IMR-90 (cell line): ENCODE measurements around the gene PSG2. TPM values are rescaled to one million over a fixed set of nuclear protein-coding genes. Genes with fewer than 3 reads are reported as not detected.
A peak's percentile ranks its signal among the peaks of the same experiment; 100 is the strongest.

Source experiments
- ATAC-seq: fragments of 200-7000 bp; cut with Tn5 transposase; 2 replicates; pipeline ENCODE4 v1.9.1; 2020; ENCODE audit warnings: low read depth, mild to moderate bottlenecking, moderate library complexity
- BruUV-seq: library from RNA; stranded (reverse); fragments of 400-500 nt; replicated peaks from 2 replicates; lab custom pipeline; 2021; lab: Mats Ljungman, UMichigan
- CTCF ChIA-PET: fragments of 300-600 bp; formaldehyde crosslinking; extraction: SDS; loops from one replicate; lab custom pipeline; 2021; ENCODE audit warnings: antibody characterized with exemption; lab: Yijun Ruan, JAX
- POLR2A ChIA-PET: fragments of 300-600 bp; sonication (Branson Sonifier 250); formaldehyde crosslinking; loops from one replicate; lab custom pipeline; 2022; ENCODE audit warnings: antibody characterized with exemption; ENCODE audit not compliant: unreplicated experiment; lab: Charles Lee
- DNase-seq: peaks from one replicate; pipeline ENCODE4 v3.0.0; 2013
- H2AFZ ChIP-seq: replicated peaks from 2 replicates; pipeline ENCODE3; 2013; ENCODE audit warnings: low read length, mild to moderate bottlenecking; ENCODE audit not compliant: poor library complexity
- H2AK5ac ChIP-seq: 2 replicates; pipeline ENCODE4 v1.6.1; 2013; ENCODE audit warnings: low read depth, low read length, inconsistent platforms
- H2AK9ac ChIP-seq: replicated peaks from 2 replicates; pipeline ENCODE3; 2013; ENCODE audit warnings: mild to moderate bottlenecking, low read depth, low read length, moderate library complexity; ENCODE audit not compliant: poor library complexity
- H2BK120ac ChIP-seq: 2 replicates; pipeline ENCODE4 v1.6.1; 2013; ENCODE audit warnings: low read depth, low read length, inconsistent platforms
- H2BK15ac ChIP-seq: 3 replicates; pipeline ENCODE4 v1.6.1; 2013; ENCODE audit warnings: low read depth, low read length, inconsistent platforms
- H2BK20ac ChIP-seq: 2 replicates; pipeline ENCODE4 v1.6.1; 2013; ENCODE audit warnings: low read depth, mild to moderate bottlenecking, inconsistent platforms, low read length, moderate library complexity
- H2BK5ac ChIP-seq: 2 replicates; pipeline ENCODE4 v1.6.1; 2013; ENCODE audit warnings: mild to moderate bottlenecking, low read depth, low read length, inconsistent platforms; ENCODE audit not compliant: poor library complexity, severe bottlenecking
- H3K14ac ChIP-seq: replicated peaks from 2 replicates; pipeline ENCODE4 v1.6.1; 2013; ENCODE audit warnings: low read depth, low read length, inconsistent platforms
- H3K18ac ChIP-seq: 2 replicates; pipeline ENCODE4 v1.6.1; 2013; ENCODE audit warnings: low read depth, low read length, control low read depth
- H3K23ac ChIP-seq: 2 replicates; pipeline ENCODE4 v1.6.1; 2013; ENCODE audit warnings: low read depth, low read length, inconsistent platforms
- H3K27ac ChIP-seq: 2 replicates; pipeline ENCODE4 v1.5.1; 2013; ENCODE audit warnings: mild to moderate bottlenecking, control low read depth, low read length; ENCODE audit not compliant: insufficient read depth
- H3K27me3 ChIP-seq: 2 replicates; pipeline ENCODE4 v1.6.1; 2013; ENCODE audit warnings: low read length; ENCODE audit not compliant: control insufficient read depth, insufficient read depth
- H3K36me3 ChIP-seq: 2 replicates; pipeline ENCODE4 v1.6.1; 2013; ENCODE audit warnings: low read length, mixed read lengths; ENCODE audit not compliant: control insufficient read depth, insufficient read depth
- H3K4ac ChIP-seq: 2 replicates; pipeline ENCODE4 v1.6.1; 2013; ENCODE audit warnings: low read depth, low read length, inconsistent platforms
- H3K4me1 ChIP-seq: 2 replicates; pipeline ENCODE4 v1.6.1; 2013; ENCODE audit warnings: low read length, mixed read lengths; ENCODE audit not compliant: control insufficient read depth, insufficient read depth
- H3K4me2 ChIP-seq: 2 replicates; pipeline ENCODE4 v1.6.1; 2013; ENCODE audit warnings: low read depth, mild to moderate bottlenecking, control low read depth, low read length, moderate library complexity
- H3K4me3 ChIP-seq: 2 replicates; pipeline ENCODE4 v1.5.1; 2013; ENCODE audit warnings: low read depth, mild to moderate bottlenecking, control low read depth, low read length, moderate library complexity; ENCODE audit not compliant: insufficient read depth
- H3K56ac ChIP-seq: 2 replicates; pipeline ENCODE4 v1.6.1; 2013; ENCODE audit warnings: low read length, inconsistent platforms; ENCODE audit not compliant: insufficient read depth; ENCODE audit errors: extremely low read depth
- H3K79me1 ChIP-seq, 2 experiments: 2 replicates each; pipeline ENCODE4 v1.6.1; 2013; ENCODE audit warnings: low read length in 2 of 2, inconsistent platforms in 1 of 2, low read depth in 1 of 2
- H3K9ac ChIP-seq: 2 replicates; pipeline ENCODE4 v1.6.1; 2013; ENCODE audit warnings: low read depth, low read length, control low read depth
- H3K9me1 ChIP-seq: 2 replicates; pipeline ENCODE4 v1.6.1; 2013; ENCODE audit warnings: low read length, inconsistent platforms; ENCODE audit not compliant: insufficient read depth
- H3K9me3 ChIP-seq: 2 replicates; pipeline ENCODE4 v1.6.1; 2013; ENCODE audit warnings: low read length; ENCODE audit not compliant: control insufficient read depth, insufficient read depth
- H4K20me1 ChIP-seq: 2 replicates; pipeline ENCODE4 v1.6.1; 2013; ENCODE audit warnings: low read length, inconsistent platforms; ENCODE audit not compliant: insufficient read depth
- H4K5ac ChIP-seq: 2 replicates; pipeline ENCODE4 v1.6.1; 2013; ENCODE audit warnings: mild to moderate bottlenecking, low read depth, low read length, control low read depth
- H4K8ac ChIP-seq, 2 experiments: 2 replicates each; pipeline ENCODE4 v1.6.1; 2013; ENCODE audit warnings: low read depth in 2 of 2, low read length in 2 of 2, control low read depth in 1 of 2, inconsistent platforms in 1 of 2
- H4K91ac ChIP-seq: 2 replicates; pipeline ENCODE4 v1.6.1; 2013; ENCODE audit warnings: low read depth, low read length, inconsistent platforms; ENCODE audit not compliant: insufficient read depth
- NFE2L2 ChIP-seq: fragments of 150-350 bp; IDR thresholded peaks from 2 replicates; pipeline ENCODE4 v1.6.1; 2016; ENCODE audit warnings: low read depth, mild to moderate bottlenecking, low read length
- RCOR1 ChIP-seq: IDR thresholded peaks from 2 replicates; pipeline ENCODE4 v1.6.1; 2012; ENCODE audit warnings: mild to moderate bottlenecking, low read length, improper control_type of control experiment; ENCODE audit not compliant: insufficient replicate concordance
- SMC3 ChIP-seq: fragments of 150-350 bp; IDR thresholded peaks from 2 replicates; pipeline ENCODE4 v1.6.1; 2016; ENCODE audit warnings: low read depth, mild to moderate bottlenecking, antibody characterized with exemption, low read length, moderate library complexity
- WGBS, 2 experiments: methylation state at CpG; one replicate each; pipeline versions ENCODE4 v1.1.5 to v1.1.7; 2013; ENCODE audit warnings: missing lambda C conversion rate in 2 of 2; ENCODE audit not compliant: insufficient read length in 1 of 2; ENCODE audit errors: extremely low coverage in 2 of 2; 5-methylcytosine and 5-hydroxymethylcytosine counted together
- dilution Hi-C: fragments of 300-500 bp; cut with HindIII; formaldehyde crosslinking; loops from one replicate; pipeline ENCODE4 v1.14.3; 2018; ENCODE audit warnings: low sequenced_read_pairs; ENCODE audit not compliant: unreplicated experiment
- in situ Hi-C: fragments of 300-500 bp; cut with MboI; formaldehyde crosslinking; loops from 3 replicates; pipeline ENCODE4 v1.14.3; 2019; ENCODE audit warnings: low sequenced_read_pairs, inconsistent platforms, mixed read lengths
- intact Hi-C: fragments of 100-400 bp; cut with micrococcal nuclease; formaldehyde crosslinking; loops from 2 replicates; pipeline ENCODE4 v1.10.0; 2022
- polyA plus RNA-seq, 3 experiments: library from polyadenylated mRNA; depleted of rRNA; stranded (reverse); fragments of >200 nt; gene quantifications; 2 replicates each; pipeline ENCODE4 v1.2.3, GENCODE V29; 2012; ENCODE audit warnings: low replicate concordance in 1 of 3
- total RNA-seq: library from RNA; depleted of rRNA; stranded (reverse); fragments of >200 nt; gene quantifications from 2 replicates; pipeline ENCODE4 v1.2.3, GENCODE V29; 2012
- TF ChIP-seq, protein P1 (sequence below): conservative IDR thresholded peaks from 2 replicates; pipeline ENCODE4 v1.5.1; 2012; ENCODE audit warnings: mild to moderate bottlenecking, low read depth, low read length, improper control_type of control experiment
- TF ChIP-seq, protein P2 (sequence below): fragments of 150-350 bp; IDR thresholded peaks from 2 replicates; pipeline ENCODE4 v1.6.1; 2017; ENCODE audit warnings: mild to moderate bottlenecking, antibody characterized with exemption, low read length, low read depth
- TF ChIP-seq, protein P3 (sequence below): fragments of 150-350 bp; IDR thresholded peaks from 2 replicates; pipeline ENCODE4 v1.6.1; 2016; ENCODE audit warnings: low read depth, mild to moderate bottlenecking, low read length, moderate library complexity, borderline replicate concordance

PSG2 gene
- total and polyA plus RNA-seq, 2 of the 4 experiments (the other 2 are of a cell fraction) = 0.18 to 0.31 TPM

DNA sequence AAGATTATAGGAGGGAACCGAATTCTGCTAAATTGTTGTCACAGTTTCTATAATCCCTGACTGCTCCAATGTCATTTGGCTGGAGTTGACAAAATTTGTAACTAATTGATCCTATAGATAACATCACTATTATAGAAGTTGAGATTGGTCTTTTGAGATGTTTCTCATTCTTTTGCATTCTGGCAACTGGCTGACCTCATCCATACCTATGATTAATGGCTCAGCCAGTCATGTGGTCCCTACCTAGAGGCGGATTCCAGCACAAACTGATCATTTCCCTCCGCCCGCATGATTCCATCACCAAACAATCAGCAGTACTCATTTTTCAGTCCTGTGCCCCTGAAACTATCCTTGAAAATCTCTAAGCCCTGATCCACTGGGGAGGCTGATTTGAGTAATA lies 4.2 kb downstream of the PSG2 start:
- Histone ChIP-seq H3K4me1 (no peaks in the 10 kb centered on the region), H4K8ac (peak overlapping the region in 1 of 2 experiments; percentile 67; a peak in 1 of 4 replicates), H2BK120ac (peak overlapping the region; percentile 66; the same call in 1 of the 2 replicates), H2AK9ac (no peak overlapping the region), H4K5ac (no peak overlapping the region), H3K9me1 (peaks cover 6% of the 10 kb centered on the region; the same call in 1 of the 2 replicates), H3K23ac (no peak overlapping the region), H2BK5ac (peak overlapping the region; percentile 97), H3K27ac (no peak overlapping the region), H3K4ac (no peak overlapping the region; the same call in 1 of the 2 replicates), H3K4me2 (no peak overlapping the region), H3K18ac (no peak overlapping the region; the same call in 1 of the 2 replicates), H2BK15ac (no peak overlapping the region), H4K91ac (no peak overlapping the region), H3K79me1 (no peaks in the 10 kb centered on the region), H3K14ac (no peak overlapping the region), H3K4me3 (no peak overlapping the region), H2AK5ac (no peak overlapping the region; the same call in 1 of the 2 replicates), H3K9me3 (no peaks in the 10 kb centered on the region), H3K9ac (no peak overlapping the region), H3K36me3 (no peaks in the 10 kb centered on the region), H4K20me1 (no peaks in the 10 kb centered on the region), H3K27me3 (no peaks in the 10 kb centered on the region), H2BK20ac (peak overlapping the region; percentile 60; the same call in 1 of the 2 replicates), H2AFZ (no peak overlapping the region), H3K56ac (no peak overlapping the region)
- dilution Hi-C loops (no loop called here), intact Hi-C loops (no loop called here), in situ Hi-C loops (loop anchor here (10.0 to 25.0 kb wide), 2 partner anchors 144 to 291 kb away; partner anchors contain the start of gene PSG7)
- ChIA-PET POLR2A (no interaction called here), CTCF (no interaction called here)
- DNase-seq = peak; percentile 81
- no TSS peak for BruUV-seq
- WGBS, 2 experiments = no CpG with 5 or more reads among the region's 4 CpGs
- TF ChIP-seq, protein P1, sequence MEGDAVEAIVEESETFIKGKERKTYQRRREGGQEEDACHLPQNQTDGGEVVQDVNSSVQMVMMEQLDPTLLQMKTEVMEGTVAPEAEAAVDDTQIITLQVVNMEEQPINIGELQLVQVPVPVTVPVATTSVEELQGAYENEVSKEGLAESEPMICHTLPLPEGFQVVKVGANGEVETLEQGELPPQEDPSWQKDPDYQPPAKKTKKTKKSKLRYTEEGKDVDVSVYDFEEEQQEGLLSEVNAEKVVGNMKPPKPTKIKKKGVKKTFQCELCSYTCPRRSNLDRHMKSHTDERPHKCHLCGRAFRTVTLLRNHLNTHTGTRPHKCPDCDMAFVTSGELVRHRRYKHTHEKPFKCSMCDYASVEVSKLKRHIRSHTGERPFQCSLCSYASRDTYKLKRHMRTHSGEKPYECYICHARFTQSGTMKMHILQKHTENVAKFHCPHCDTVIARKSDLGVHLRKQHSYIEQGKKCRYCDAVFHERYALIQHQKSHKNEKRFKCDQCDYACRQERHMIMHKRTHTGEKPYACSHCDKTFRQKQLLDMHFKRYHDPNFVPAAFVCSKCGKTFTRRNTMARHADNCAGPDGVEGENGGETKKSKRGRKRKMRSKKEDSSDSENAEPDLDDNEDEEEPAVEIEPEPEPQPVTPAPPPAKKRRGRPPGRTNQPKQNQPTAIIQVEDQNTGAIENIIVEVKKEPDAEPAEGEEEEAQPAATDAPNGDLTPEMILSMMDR = no peak
- TF ChIP-seq NFE2L2 (no peak), RCOR1 (no peak), SMC3 (no peak)
- TF ChIP-seq, protein P2, sequence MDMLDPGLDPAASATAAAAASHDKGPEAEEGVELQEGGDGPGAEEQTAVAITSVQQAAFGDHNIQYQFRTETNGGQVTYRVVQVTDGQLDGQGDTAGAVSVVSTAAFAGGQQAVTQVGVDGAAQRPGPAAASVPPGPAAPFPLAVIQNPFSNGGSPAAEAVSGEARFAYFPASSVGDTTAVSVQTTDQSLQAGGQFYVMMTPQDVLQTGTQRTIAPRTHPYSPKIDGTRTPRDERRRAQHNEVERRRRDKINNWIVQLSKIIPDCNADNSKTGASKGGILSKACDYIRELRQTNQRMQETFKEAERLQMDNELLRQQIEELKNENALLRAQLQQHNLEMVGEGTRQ = peak; percentile 70
- TF ChIP-seq, protein P3, sequence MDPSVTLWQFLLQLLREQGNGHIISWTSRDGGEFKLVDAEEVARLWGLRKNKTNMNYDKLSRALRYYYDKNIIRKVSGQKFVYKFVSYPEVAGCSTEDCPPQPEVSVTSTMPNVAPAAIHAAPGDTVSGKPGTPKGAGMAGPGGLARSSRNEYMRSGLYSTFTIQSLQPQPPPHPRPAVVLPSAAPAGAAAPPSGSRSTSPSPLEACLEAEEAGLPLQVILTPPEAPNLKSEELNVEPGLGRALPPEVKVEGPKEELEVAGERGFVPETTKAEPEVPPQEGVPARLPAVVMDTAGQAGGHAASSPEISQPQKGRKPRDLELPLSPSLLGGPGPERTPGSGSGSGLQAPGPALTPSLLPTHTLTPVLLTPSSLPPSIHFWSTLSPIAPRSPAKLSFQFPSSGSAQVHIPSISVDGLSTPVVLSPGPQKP = no peak
- ATAC-seq = no peak
